Fibroblast of the aortic adventitia (primary cell): ENCODE measurements around the gene LRIF1. TPM values are rescaled to one million over a fixed set of nuclear protein-coding genes. Genes with fewer than 3 reads are reported as not detected.
A peak's percentile ranks its signal among the peaks of the same experiment; 100 is the strongest.

ENCODE experiments used
- DNase-seq: peaks from one replicate; pipeline ENCODE4 v3.0.0-alpha.2; 2010; ENCODE audit warnings: low read depth
- H3K4me3 ChIP-seq: 2 replicates; pipeline ENCODE4 v1.5.1; 2011; ENCODE audit warnings: low read depth, mild to moderate bottlenecking, control low read depth, low read length, moderate library complexity
- CTCF ChIP-seq: IDR thresholded peaks from 2 replicates; pipeline ENCODE4 v1.5.1; 2011; ENCODE audit warnings: mild to moderate bottlenecking, low read length, control low read depth, inconsistent platforms; ENCODE audit not compliant: insufficient read depth
- total RNA-seq: library from RNA; depleted of rRNA; stranded (reverse); fragments of >200 nt; gene quantifications from 2 replicates; pipeline ENCODE4 v1.2.3, GENCODE V29; 2012; ENCODE audit warnings: low replicate concordance

The LRIF1 gene
- total RNA-seq, 1 donor: 19.5 TPM

GRCh38 chr1:110928904-110929303 is 34.8 kb downstream of the LRIF1 start:
- DNase-seq: no peak
- TF ChIP-seq CTCF: no peak

GRCh38 chr1:110928191-110928590 is 35.5 kb downstream of the LRIF1 start:
- no peak for TF ChIP-seq CTCF
- DNase-seq: no peak
- no peak overlapping the region for H3K4me3 ChIP-seq

More at GRCh38 chr1:110928904-110929303, 34.8 kb downstream of the LRIF1 start:
- H3K4me3 ChIP-seq: no peak overlapping the region

- H3K4me3 ChIP-seq: no peak overlapping the region
- TF ChIP-seq CTCF: no peak
- no peak for DNase-seq
These were observed 36.1 kb downstream of the LRIF1 start for GRCh38 chr1:110927484-110928075.

GRCh38 chr1:110921953-110922352 is 41.8 kb downstream of the LRIF1 start:
- no peak overlapping the region for H3K4me3 ChIP-seq
- TF ChIP-seq CTCF: no peak

GRCh38 chr1:110918016-110918415 is 45.7 kb downstream of the LRIF1 start:
- H3K4me3 ChIP-seq: no peak overlapping the region
- no peak for TF ChIP-seq CTCF
- no peak for DNase-seq

More at GRCh38 chr1:110921953-110922352, 41.8 kb downstream of the LRIF1 start:
- no peak for DNase-seq

- no peak for TF ChIP-seq CTCF
- peak; percentile 40 for DNase-seq
- peak overlapping the region; percentile 20 for H3K4me3 ChIP-seq
These were observed 46.9 kb downstream of the LRIF1 start for GRCh38 chr1:110916669-110917306.
